OCI-LY1 (cell line): Measurements from ENCODE around the gene LRIG1.

Experiments used
- H2AFZ ChIP-seq: fragments of 200-600 bp; sonication (generic), shearing (Covaris generic); 2 replicates; pipeline ENCODE4 v1.6.0; 2014; ENCODE audit warnings: antibody characterized with exemption, mild to moderate bottlenecking, low read length
- H3F3A ChIP-seq: fragments of 200-600 bp; sonication (generic), shearing (Covaris generic); 2 replicates; pipeline ENCODE4 v1.6.0; 2014; ENCODE audit warnings: mild to moderate bottlenecking, antibody characterized with exemption, low read length, moderate library complexity; ENCODE audit not compliant: insufficient read depth
- H3K27ac ChIP-seq: fragments of 200-600 bp; sonication (generic); 2 replicates; pipeline ENCODE4 v1.5.1; 2014; ENCODE audit warnings: low read length, mixed run types, mild to moderate bottlenecking, low read depth; ENCODE audit not compliant: poor library complexity, severe bottlenecking
- H3K27me3 ChIP-seq: fragments of 200-600 bp; sonication (generic); 2 replicates; pipeline ENCODE4 v1.6.0; 2014; ENCODE audit warnings: antibody characterized with exemption, mild to moderate bottlenecking, low read length, moderate library complexity; ENCODE audit not compliant: insufficient read depth
- H3K36me3 ChIP-seq: fragments of 200-600 bp; sonication (generic); 2 replicates; pipeline ENCODE4 v1.6.1; 2014; ENCODE audit warnings: mild to moderate bottlenecking, antibody characterized with exemption, low read length, moderate library complexity, mixed read lengths; ENCODE audit not compliant: insufficient read depth
- H3K4me1 ChIP-seq: fragments of 200-600 bp; sonication (generic); 2 replicates; pipeline ENCODE4 v1.5.1; 2014; ENCODE audit warnings: mild to moderate bottlenecking, low read length, moderate library complexity; ENCODE audit not compliant: insufficient read depth, severe bottlenecking
- H3K4me2 ChIP-seq: fragments of 200-600 bp; sonication (generic), shearing (Covaris generic); 2 replicates; pipeline ENCODE4 v1.6.1; 2014; ENCODE audit warnings: low read length
- H3K4me3 ChIP-seq: fragments of 200-600 bp; sonication (generic); 2 replicates; pipeline ENCODE4 v1.5.1; 2014; ENCODE audit warnings: low read length, low read depth, mild to moderate bottlenecking, mixed read lengths; ENCODE audit not compliant: poor library complexity, severe bottlenecking
- H3K79me2 ChIP-seq: fragments of 200-600 bp; shearing (Covaris generic); 2 replicates; pipeline ENCODE4 v1.6.1; 2016; ENCODE audit warnings: mixed run types, low read length, mixed read lengths; ENCODE audit not compliant: insufficient read depth
- H3K9ac ChIP-seq: fragments of 200-600 bp; sonication (generic), shearing (Covaris generic); 2 replicates; pipeline ENCODE4 v1.6.1; 2014; ENCODE audit warnings: mild to moderate bottlenecking, low read length, mixed read lengths
- H3K9me2 ChIP-seq: fragments of 200-600 bp; sonication (generic), shearing (Covaris generic); 2 replicates; pipeline ENCODE4 v1.6.1; 2014; ENCODE audit warnings: low read depth, mild to moderate bottlenecking, low read length, mixed read lengths
- H3K9me3 ChIP-seq: fragments of 200-600 bp; shearing (Covaris generic); 2 replicates; pipeline ENCODE4 v1.6.1; 2014; ENCODE audit warnings: low read length, mixed read lengths
- H4K20me1 ChIP-seq: fragments of 200-600 bp; sonication (generic), shearing (Covaris generic); 2 replicates; pipeline ENCODE4 v1.6.0; 2016; ENCODE audit warnings: mild to moderate bottlenecking, low read length; ENCODE audit not compliant: insufficient read depth
- CTCF ChIP-seq: fragments of 200-600 bp; sonication (generic), shearing (Covaris generic); IDR thresholded peaks from 2 replicates; pipeline ENCODE4 v1.5.1; 2017; ENCODE audit warnings: mild to moderate bottlenecking, antibody characterized with exemption, low read length, moderate library complexity, mixed read lengths
- EZH2 ChIP-seq: fragments of 200-600 bp; sonication (generic), shearing (Covaris generic); IDR thresholded peaks from 2 replicates; pipeline ENCODE4 v1.8.0; 2017; ENCODE audit warnings: borderline replicate concordance, mixed run types, mild to moderate bottlenecking, antibody characterized with exemption, low read length, moderate library complexity, mixed read lengths

Gene LRIG1

DNA sequence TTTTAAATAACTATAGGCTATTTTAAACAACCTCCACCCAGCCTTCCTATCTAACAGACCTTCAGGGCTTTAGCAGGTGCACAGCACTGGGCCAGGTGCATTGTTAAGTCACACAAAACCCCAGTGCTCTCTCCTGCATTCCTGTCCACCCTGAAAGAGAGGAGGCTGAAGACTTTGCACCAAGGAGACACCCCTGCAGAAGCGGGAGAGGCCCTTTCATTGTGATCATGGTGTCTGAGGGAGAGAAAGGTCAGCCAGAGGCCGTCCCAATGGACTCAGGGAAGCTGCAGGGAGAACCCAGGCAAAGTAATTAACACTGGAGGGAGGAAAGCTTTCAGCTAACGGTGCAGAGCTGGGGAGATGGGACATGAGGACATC lies 5.2 kb downstream of the LRIG1 start:
- no peaks in the 10 kb centered on the region for H3K36me3 ChIP-seq
- 0 out of 2 replicates have a peak, but pooled peaks cover 3% of the 10 kb centered on the region for H3K27me3 ChIP-seq
- H3K79me2 ChIP-seq = no peaks in the 10 kb centered on the region
- no peak overlapping the region for H3K9ac ChIP-seq
- H3K9me2 ChIP-seq = no peaks in the 10 kb centered on the region
- H3K4me3 ChIP-seq = no peak overlapping the region
- H3K4me1 ChIP-seq = peaks cover 6% of the 10 kb centered on the region
- TF ChIP-seq EZH2 (no peak), CTCF (no peak)
- no peaks in the 10 kb centered on the region for H3K9me3 ChIP-seq
- H3F3A ChIP-seq = no peaks in the 10 kb centered on the region
- no peak overlapping the region for H3K4me2 ChIP-seq
- no peak overlapping the region for H2AFZ ChIP-seq
- H3K27ac ChIP-seq = no peak overlapping the region
- no peaks in the 10 kb centered on the region for H4K20me1 ChIP-seq

DNA sequence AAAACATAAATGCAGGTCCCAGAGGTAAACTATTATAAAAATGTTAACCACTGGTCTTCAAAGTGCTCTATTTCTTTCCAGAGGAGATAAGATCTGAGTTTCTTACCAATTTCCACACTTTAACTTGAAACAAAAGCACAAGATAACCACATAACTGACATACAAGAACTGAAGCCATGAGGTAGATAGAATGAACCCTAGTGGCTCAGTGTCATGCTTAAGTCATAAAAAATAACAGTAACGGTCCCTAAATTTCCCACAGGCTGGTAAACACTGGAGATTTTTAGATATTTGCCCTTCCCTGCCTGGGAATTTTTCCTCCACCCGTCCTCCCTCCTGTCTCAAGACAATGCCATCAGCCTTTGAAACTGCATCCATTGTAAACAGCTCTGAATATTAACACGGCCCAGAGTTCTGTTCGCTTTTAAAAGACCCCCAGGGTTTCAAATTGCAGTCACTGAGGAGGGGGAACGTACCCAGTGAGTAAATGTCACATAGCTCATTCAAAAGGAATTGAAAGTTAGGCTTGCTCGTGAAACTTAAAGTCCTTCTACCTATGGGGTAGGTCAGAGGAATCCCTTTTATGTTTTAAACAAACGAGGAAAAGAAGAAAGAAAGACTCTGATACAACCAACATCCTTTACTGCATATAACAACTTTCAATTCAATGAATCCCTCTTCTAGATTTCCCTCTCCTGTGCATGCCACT lies 5.7 kb downstream of the LRIG1 start:
- Histone ChIP-seq H4K20me1 (no peaks in the 10 kb centered on the region), H3K4me2 (no peak overlapping the region), H3K36me3 (no peaks in the 10 kb centered on the region), H3K4me1 (peaks cover 6% of the 10 kb centered on the region), H3K9me3 (no peaks in the 10 kb centered on the region), H2AFZ (no peak overlapping the region), H3K27ac (no peak overlapping the region), H3K4me3 (no peak overlapping the region), H3K9me2 (no peaks in the 10 kb centered on the region), H3K27me3 (0 out of 2 replicates have a peak, but pooled peaks cover 3% of the 10 kb centered on the region), H3K79me2 (no peaks in the 10 kb centered on the region), H3F3A (no peaks in the 10 kb centered on the region), H3K9ac (no peak overlapping the region)
- TF ChIP-seq CTCF (no peak), EZH2 (no peak)

- Histone ChIP-seq H3K9me3 (no peaks in the 10 kb centered on the region), H3K27ac (no peak overlapping the region), H3K9me2 (no peaks in the 10 kb centered on the region), H3K9ac (no peak overlapping the region), H2AFZ (no peak overlapping the region), H3K4me3 (no peak overlapping the region), H4K20me1 (no peaks in the 10 kb centered on the region), H3K36me3 (no peaks in the 10 kb centered on the region), H3K79me2 (no peaks in the 10 kb centered on the region), H3K4me1 (peaks cover 6% of the 10 kb centered on the region), H3F3A (no peaks in the 10 kb centered on the region), H3K4me2 (no peak overlapping the region), H3K27me3 (no peaks in the 10 kb centered on the region)
- no peak for TF ChIP-seq CTCF
- no peak for TF ChIP-seq EZH2
Observed at GRCh38 chr3:66493458-66494099, 7.2 kb downstream of the LRIG1 start.
